ENCODE results near the gene SERPINC1. TPM values are rescaled to one million over a fixed set of nuclear protein-coding genes. Genes with fewer than 3 reads are reported as not detected.

Gene SERPINC1
- total and polyA plus RNA-seq, 2 of the 8 experiments (the other 6 are each of a cell fraction or from before 2014, with no cell fraction given) = 0.08 TPM; not detected in 1

GRCh38 chr1:173870252-173871075 is 46.7 kb downstream of the SERPINC1 start:
- Histone ChIP-seq H2BK5ac (ENCODE audit: low read depth, low read length) (no peak overlapping the region), H3K36me3 (ENCODE audit: control insufficient read depth in 2 of 4, insufficient read depth in 4 of 4, low read length in 3 of 4) (peaks cover 14 to 40% (median 18%) of the 10 kb centered on the region in 4 experiments; a peak in 7 of 8 replicates), H4K5ac (ENCODE audit: insufficient read length, low read depth, low read length) (no peak overlapping the region), H3K23ac (ENCODE audit: insufficient read length) (no peak overlapping the region), H3K79me2 (ENCODE audit: control insufficient read depth in 1 of 2, insufficient read depth in 2 of 2, low read length in 2 of 2) (peaks cover 0 to 43% of the 10 kb centered on the region in 2 experiments; a peak in 3 of 4 replicates), H3K4me2 (ENCODE audit: insufficient read depth in 1 of 2, low read depth in 2 of 2, low read length in 2 of 2) (no peak overlapping the region), H3K27me3 (replicated peaks in 1 of 4; ENCODE audit: control insufficient read depth in 3 of 4, extremely low read depth in 1 of 4, insufficient read depth in 3 of 4, low read length in 3 of 4) (no peaks in the 10 kb centered on the region), H3K27ac (ENCODE audit: low read depth, low read length) (no peak overlapping the region), H3K4me1 (replicated peaks in 1 of 4; ENCODE audit: control insufficient read depth in 3 of 4, insufficient read depth in 4 of 4, low read length in 3 of 4) (peaks cover 0 to 5% (median 2%) of the 10 kb centered on the region in 4 experiments; a peak in 4 of 7 replicates), H3K4ac (replicated peaks; ENCODE audit: insufficient read length, low read depth, low read length) (no peak overlapping the region), H4K91ac (replicated peaks; ENCODE audit: insufficient read length, low read length) (no peak overlapping the region), H4K8ac (ENCODE audit: extremely low read depth, insufficient read depth, low read length) (no peak overlapping the region), H3K9me3 (ENCODE audit: insufficient read depth in 2 of 2, low read depth in 1 of 2, low read length in 1 of 2) (no peaks in the 10 kb centered on the region), H4K20me1 (replicated peaks in 1 of 2; ENCODE audit: control insufficient read depth in 1 of 2, insufficient read depth in 2 of 2, low read length in 2 of 2) (peaks cover 7% of the 10 kb centered on the region in 2 experiments), H2BK120ac (replicated peaks; ENCODE audit: low read depth, low read length) (no peak overlapping the region), H2BK15ac (ENCODE audit: low read length) (no peak overlapping the region), H3K79me1 (ENCODE audit: low read depth, low read length) (no peaks in the 10 kb centered on the region; the same call in 1 of the 2 replicates), H3K23me2 (ENCODE audit: low read depth, low read length) (peaks cover 3% of the 10 kb centered on the region), H2AFZ (ENCODE audit: low read length) (no peak overlapping the region), H3K56ac (replicated peaks; ENCODE audit: insufficient read length, low read depth, low read length) (no peak overlapping the region), H3K4me3 (ENCODE audit: extremely low read depth in 1 of 4, insufficient read depth in 2 of 4, low read depth in 3 of 4, low read length in 4 of 4) (no peak overlapping the region), H3K9ac (replicated peaks in 1 of 4; ENCODE audit: extremely low read depth in 1 of 4, low read depth in 3 of 4, low read length in 3 of 4) (no peak overlapping the region), H3K14ac (ENCODE audit: insufficient read length) (no peak overlapping the region), H3K18ac (ENCODE audit: extremely low read depth, low read length) (no peak overlapping the region), H2BK20ac (ENCODE audit: low read length) (no peak overlapping the region), H2BK12ac (ENCODE audit: low read depth, low read length) (no peak overlapping the region), H2AK5ac (ENCODE audit: low read depth, low read length) (no peak overlapping the region)
- DNase-seq (ENCODE audit: low read depth in 1 of 2, low spot score in 2 of 2) (no peak), FAIRE-seq (no peak)
- ChIA-PET POLR2A (ENCODE audit: partially characterized antibody) (interaction anchor here (1.0 to 13.3 kb wide), 7 partner anchors 10 to 49 kb away, joined by 3 to 475 read pairs (median 10); partner anchors contain the start of genes CENPL and DARS2), CTCF (ENCODE audit: partially characterized antibody) (interaction anchor here (0.5 to 1.0 kb wide), 2 partner anchors 9 to 1128 kb away, joined by 3 read pairs; no protein-coding TSS in a partner anchor)
- 97% methylated on average over 15 of the region's 15 CpGs; no CpG with 5 or more reads in 1 of the 2 experiments for WGBS, 2 experiments (ENCODE audit: extremely low coverage in 1 of 2, insufficient coverage in 1 of 2, insufficient read length in 1 of 2, insufficient replicate concordance in 2 of 2, low coverage in 1 of 2, low lambda C conversion rate in 2 of 2, missing lambda C conversion rate in 1 of 2)
- no peak for TF ChIP-seq MAFK (IDR thresholded peaks at IDR 0.05; ENCODE audit: low read depth, low read length)
- TF ChIP-seq ASH2L (IDR thresholded peaks at IDR 0.05; ENCODE audit: low read length) = no peak
- TF ChIP-seq CEBPB (IDR thresholded peaks at IDR 0.05; ENCODE audit: low read depth, low read length) = no peak
- no peak for TF ChIP-seq NANOG (IDR thresholded peaks at IDR 0.05; ENCODE audit: insufficient read depth, low read depth, low read length, poor library complexity, severe bottlenecking)
- no peak for TF ChIP-seq ZNF274 (IDR thresholded peaks at IDR 0.05; ENCODE audit: borderline replicate concordance, extremely low read depth, low read length)
- TF ChIP-seq NRF1 (IDR thresholded peaks at IDR 0.05; ENCODE audit: low read depth, low read length) = no peak
- no peak for TF ChIP-seq TEAD4 (IDR thresholded peaks at IDR 0.05; ENCODE audit: low read depth, low read length)
- TF ChIP-seq BACH1 (IDR thresholded peaks at IDR 0.05; ENCODE audit: low read length) = no peak
- no peak for TF ChIP-seq POLR2AphosphoS5 (IDR thresholded peaks at IDR 0.05; ENCODE audit: low read depth, low read length)
- TF ChIP-seq BCL11A (IDR thresholded peaks at IDR 0.05; ENCODE audit: low read depth in 2 of 2, low read length in 2 of 2) = no peak
- TF ChIP-seq EZH2 (IDR thresholded peaks at IDR 0.05; ENCODE audit: low read depth, low read length, severe bottlenecking) = no peak
- no peak for TF ChIP-seq CREB1 (IDR thresholded peaks at IDR 0.05)

All from H1 (cell line).